ENCODE measurements around the gene MYBPC3. TPM values are rescaled to one million over a fixed set of nuclear protein-coding genes. Genes with fewer than 3 reads are reported as not detected.

Gene MYBPC3
- polyA plus RNA-seq, 2 of the 4 experiments (the other 2 are of a cell fraction): 0.05 to 0.06 TPM

DNA sequence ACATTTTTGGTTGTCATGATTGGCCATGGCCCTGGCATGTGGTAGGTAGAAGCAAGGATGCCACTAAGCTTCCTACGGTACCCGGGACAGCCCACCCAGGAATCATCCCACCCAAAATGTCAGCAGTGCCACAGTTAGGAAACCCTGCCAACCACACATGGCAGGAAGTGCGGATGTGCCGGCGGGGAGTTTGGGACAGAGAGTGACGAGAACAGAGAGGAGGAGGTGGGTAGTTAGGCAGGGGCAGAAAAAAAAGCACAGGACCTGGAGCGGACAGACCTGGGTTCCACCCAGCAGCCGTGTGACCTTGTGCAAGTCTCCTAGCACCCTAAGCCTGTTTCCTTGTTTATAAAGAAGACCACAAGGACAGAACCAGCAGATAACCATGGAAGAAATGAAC is 22.5 kb upstream of the MYBPC3 start:
- H3K4me3 ChIP-seq: no peak overlapping the region
- no peaks in the 10 kb centered on the region for H3K9me3 ChIP-seq
- POLR2A ChIA-PET: no interaction called here
- TF ChIP-seq TP53 (CRISPR knock-in tag; IDR thresholded peaks at IDR 0.05) (no peak), MAFK (IDR thresholded peaks at IDR 0.05; ENCODE audit: partially characterized antibody) (no peak), NR3C1 (IDR thresholded peaks at IDR 0.05) (no peak), RARB (CRISPR knock-in tag; IDR thresholded peaks at IDR 0.05) (no peak), RFX5 (IDR thresholded peaks at IDR 0.05) (no peak), CEBPB (IDR thresholded peaks at IDR 0.05) (no peak), CBX2 (IDR thresholded peaks at IDR 0.05; ENCODE audit: borderline replicate concordance, low read depth) (no peak), SREBF2 (IDR thresholded peaks at IDR 0.05) (no peak), CHD4 (IDR thresholded peaks at IDR 0.05; ENCODE audit: borderline replicate concordance) (no peak), ZNF302 (CRISPR knock-in tag; IDR thresholded peaks at IDR 0.05) (no peak), ZFP36 (IDR thresholded peaks at IDR 0.05; ENCODE audit: borderline replicate concordance, partially characterized antibody) (no peak), BHLHE40 (IDR thresholded peaks at IDR 0.05; ENCODE audit: low read depth, low read length) (no peak), KDM5A (IDR thresholded peaks at IDR 0.05) (no peak), POLR2A (IDR thresholded peaks at IDR 0.05; ENCODE audit: low read length) (no peak), MAX (IDR thresholded peaks at IDR 0.05) (no peak)
- TF ChIP-seq, protein P1, sequence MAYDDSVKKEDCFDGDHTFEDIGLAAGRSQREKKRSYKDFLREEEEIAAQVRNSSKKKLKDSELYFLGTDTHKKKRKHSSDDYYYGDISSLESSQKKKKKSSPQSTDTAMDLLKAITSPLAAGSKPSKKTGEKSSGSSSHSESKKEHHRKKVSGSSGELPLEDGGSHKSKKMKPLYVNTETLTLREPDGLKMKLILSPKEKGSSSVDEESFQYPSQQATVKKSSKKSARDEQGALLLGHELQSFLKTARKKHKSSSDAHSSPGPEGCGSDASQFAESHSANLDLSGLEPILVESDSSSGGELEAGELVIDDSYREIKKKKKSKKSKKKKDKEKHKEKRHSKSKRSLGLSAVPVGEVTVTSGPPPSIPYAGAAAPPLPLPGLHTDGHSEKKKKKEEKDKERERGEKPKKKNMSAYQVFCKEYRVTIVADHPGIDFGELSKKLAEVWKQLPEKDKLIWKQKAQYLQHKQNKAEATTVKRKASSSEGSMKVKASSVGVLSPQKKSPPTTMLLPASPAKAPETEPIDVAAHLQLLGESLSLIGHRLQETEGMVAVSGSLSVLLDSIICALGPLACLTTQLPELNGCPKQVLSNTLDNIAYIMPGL (CRISPR knock-in tag; IDR thresholded peaks at IDR 0.05; ENCODE audit: borderline replicate concordance): no peak
- 89% methylated on average over 8 of the region's 8 CpGs for WGBS (ENCODE audit: missing lambda C conversion rate)
- peak overlapping the region in 1 of 2 experiments; percentile 58; a peak in 3 of 6 replicates for H3K27ac ChIP-seq
- FAIRE-seq (no peak), ATAC-seq (no peak), DNase-seq (ENCODE audit: low read depth in 1 of 2, low spot score in 1 of 2) (no peak)
- no peak overlapping the region for H3K4me2 ChIP-seq
- H3K4me1 ChIP-seq: peaks cover 21% of the 10 kb centered on the region
- CTCF ChIA-PET: interaction anchor here (0.9 to 6.0 kb wide), 10 partner anchors 15 to 479 kb away, joined by 3 to 133 read pairs (median 13); partner anchors contain the start of genes PSMC3 and SLC39A13

GRCh38 chr11:47374720-47375019 is 22.2 kb upstream of the MYBPC3 start:
- no peak for TF ChIP-seq PHF8 (IDR thresholded peaks at IDR 0.05; ENCODE audit: borderline replicate concordance, low read depth)
- no peak for TF ChIP-seq MAX (IDR thresholded peaks at IDR 0.05)
- peaks cover 21% of the 10 kb centered on the region for H3K4me1 ChIP-seq
- H3K4me2 ChIP-seq: peak overlapping the region; percentile 37; the same call in 2 of the 3 replicates
- DNase-seq (ENCODE audit: low read depth in 1 of 2, low spot score in 1 of 2): no peak
- no peaks in the 10 kb centered on the region for H3K9me3 ChIP-seq
- POLR2A ChIA-PET: interaction anchor here (0.6 kb wide), 1 partner anchor 438 kb away, joined by 3 read pairs; the partner anchor contains the start of gene CSTPP1
- ATAC-seq: no peak
- H3K27ac ChIP-seq: peak overlapping the region in 1 of 2 experiments; percentile 58; a peak in 3 of 6 replicates
- CTCF ChIA-PET: interaction anchor here (0.6 to 6.0 kb wide), 44 partner anchors 8 to 803 kb away, joined by 3 to 133 read pairs (median 4); partner anchors contain the start of genes PSMC3, RAPSN and SLC39A13
- H3K4me3 ChIP-seq: no peak overlapping the region
- FAIRE-seq: no peak
- 52% methylated on average over 5 of the region's 5 CpGs for WGBS (ENCODE audit: missing lambda C conversion rate)

DNA sequence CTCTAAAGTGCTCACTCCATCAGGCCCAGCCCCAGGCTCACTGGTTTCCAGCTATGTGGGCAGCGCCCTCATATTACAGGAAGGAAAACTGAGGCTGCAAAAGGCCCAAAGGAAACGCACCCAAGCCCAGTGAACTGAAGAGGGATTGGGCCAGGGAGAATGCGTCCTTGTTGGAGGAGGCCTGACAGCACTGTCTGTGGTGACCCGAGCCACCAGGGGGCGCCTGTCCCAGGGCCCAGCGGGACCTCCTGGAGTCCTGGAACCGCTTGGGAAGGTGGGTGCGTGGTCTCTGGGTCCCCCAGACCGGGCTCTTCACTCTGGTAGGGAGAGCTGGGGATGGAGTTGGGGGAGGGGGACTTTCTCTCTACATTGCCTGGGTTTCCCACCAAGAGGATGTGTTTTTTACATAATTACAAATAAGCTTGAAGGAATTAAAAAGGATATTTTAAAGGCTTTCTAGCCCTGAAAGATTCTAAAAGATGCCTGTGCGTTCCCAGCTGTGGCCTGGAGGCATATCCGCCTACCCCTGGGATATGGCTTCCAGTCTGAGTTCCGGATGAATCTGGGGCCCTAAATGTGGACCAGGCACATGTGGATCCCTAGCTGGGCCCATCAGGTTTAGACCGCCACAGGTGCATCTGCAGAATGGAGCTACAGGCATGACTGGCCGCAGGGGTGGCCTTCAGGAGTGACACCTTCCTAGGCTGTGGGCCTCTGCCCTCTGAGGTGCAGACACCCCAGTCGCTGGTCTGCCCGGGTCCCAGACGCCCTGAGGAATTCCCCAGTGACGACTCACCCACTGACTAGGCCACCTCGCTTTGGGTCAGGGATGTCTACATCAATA is 21.6 kb upstream of the MYBPC3 start:
- DNase-seq (ENCODE audit: low read depth in 1 of 2, low spot score in 1 of 2) (peak; percentile 74 to 84), FAIRE-seq (no peak), ATAC-seq (peak; percentile 88 to 96)
- peak overlapping the region; percentile 37; the same call in 2 of the 3 replicates for H3K4me2 ChIP-seq
- ChIA-PET CTCF (interaction anchor here (0.6 to 6.0 kb wide), 63 partner anchors 7 to 803 kb away, joined by 3 to 133 read pairs (median 4); partner anchors contain the start of genes PSMC3, RAPSN and SLC39A13), POLR2A (interaction anchor here (0.6 to 1.3 kb wide), 2 partner anchors 125 to 438 kb away, joined by 3 read pairs; partner anchors contain the start of genes ACP2 and CSTPP1)
- peak overlapping the region; percentile 31 to 58; a peak in 3 of 6 replicates for H3K27ac ChIP-seq
- H3K4me3 ChIP-seq: no peak overlapping the region
- peaks cover 21% of the 10 kb centered on the region for H3K4me1 ChIP-seq
- no peaks in the 10 kb centered on the region for H3K9me3 ChIP-seq
- WGBS (ENCODE audit: missing lambda C conversion rate): 43% methylated on average over 13 of the region's 19 CpGs
- TF ChIP-seq ZNF302 (CRISPR knock-in tag; IDR thresholded peaks at IDR 0.05): no peak
- peak; percentile 65 to 68 for TF ChIP-seq RAD21 (conservative IDR thresholded peaks at IDR 0.05 in 1 of 2, IDR thresholded peaks at IDR 0.05 in 1 of 2)
- TF ChIP-seq ZC3H11A (IDR thresholded peaks at IDR 0.05): no peak
- peak; percentile 92 for TF ChIP-seq SMC3 (IDR thresholded peaks at IDR 0.05)
- TF ChIP-seq EHMT2 (IDR thresholded peaks at IDR 0.05; ENCODE audit: low read depth): no peak
- TF ChIP-seq REST (IDR thresholded peaks at IDR 0.05): no peak
- TF ChIP-seq JUNB (IDR thresholded peaks at IDR 0.05): no peak
- no peak for TF ChIP-seq FOSL2 (IDR thresholded peaks at IDR 0.05)
- TF ChIP-seq FOSL2 (CRISPR knock-in tag; IDR thresholded peaks at IDR 0.05): peak; percentile 50; the same call in 1 of the 2 replicates
- TF ChIP-seq HDAC2 (IDR thresholded peaks at IDR 0.05): no peak
